HEK293 (cell line): ENCODE results near the gene DEFB132.

ENCODE experiments used
- CTCF ChIA-PET: fragments of 350-600 bp; formaldehyde crosslinking; extraction: SDS; loops from one replicate; lab custom pipeline; 2021; ENCODE audit warnings: antibody characterized with exemption; lab: Yijun Ruan, JAX
- POLR2A ChIA-PET: fragments of 300-600 bp; formaldehyde crosslinking; extraction: SDS; loops from one replicate; lab custom pipeline; 2020; ENCODE audit warnings: antibody characterized with exemption, inconsistent platforms; lab: Yijun Ruan, JAX
- H3K27ac ChIP-seq: fragments of 200-500 bp; sonication (Bioruptor generic); 2 replicates; pipeline ENCODE4 v1.5.1; 2014; ENCODE audit warnings: low read depth, low read length, control low read depth, inconsistent platforms; ENCODE audit errors: extremely low read depth
- H3K36me3 ChIP-seq, 2 experiments: fragments of 200-500 bp in 1 of 2; sonication (Bioruptor generic) in 1 of 2; 1 replicate in 1 of 2; 2 replicates in 1 of 2; pipeline ENCODE4 v1.5.1; 2014 to 2017; ENCODE audit warnings: inconsistent platforms in 2 of 2, low read length in 2 of 2; ENCODE audit not compliant: control insufficient read depth in 2 of 2, insufficient read depth in 1 of 2
- H3K4me1 ChIP-seq: fragments of 200-500 bp; sonication (Bioruptor generic); 2 replicates; pipeline ENCODE4 v1.5.1; 2014; ENCODE audit warnings: mild to moderate bottlenecking, low read length, inconsistent platforms; ENCODE audit not compliant: control insufficient read depth, insufficient read depth
- H3K4me3 ChIP-seq: 2 replicates; pipeline ENCODE4 v1.5.1; 2011; ENCODE audit warnings: low read depth, mild to moderate bottlenecking, control low read depth, low read length, moderate library complexity
- H3K9me3 ChIP-seq: fragments of 200-500 bp; sonication (Bioruptor generic); 2 replicates; pipeline ENCODE4 v1.5.1; 2014; ENCODE audit warnings: low read depth, low read length, inconsistent platforms; ENCODE audit not compliant: control insufficient read depth, insufficient read depth
- BCL11B ChIP-seq: fragments of 450-650 bp; formaldehyde crosslinking; IDR thresholded peaks from 2 replicates; pipeline ENCODE4 v1.5.1; 2016; ENCODE audit warnings: low read depth, missing biosample characterization, missing genetic modification characterization
- GFI1B ChIP-seq: fragments of 450-650 bp; formaldehyde crosslinking; IDR thresholded peaks from 2 replicates; pipeline ENCODE4 v1.5.1; 2016; ENCODE audit warnings: missing biosample characterization, missing genetic modification characterization
- HOXC10 ChIP-seq: sonication (generic); formaldehyde crosslinking; IDR thresholded peaks from 2 replicates; pipeline ENCODE4 v1.8.1; 2023; ENCODE audit warnings: mild to moderate bottlenecking, missing genetic modification reagents
- IKZF3 ChIP-seq: fragments of 450-650 bp; IDR thresholded peaks from 2 replicates; pipeline ENCODE4 v1.5.0; 2018; ENCODE audit warnings: missing biosample characterization, mild to moderate bottlenecking, missing genetic modification characterization, moderate library complexity
- KLF7 ChIP-seq: fragments of 450-650 bp; formaldehyde crosslinking; IDR thresholded peaks from 2 replicates; pipeline ENCODE4 v1.5.1; 2016; ENCODE audit warnings: missing biosample characterization, missing genetic modification characterization, borderline replicate concordance
- SP2 ChIP-seq: fragments of 450-650 bp; formaldehyde crosslinking; IDR thresholded peaks from 2 replicates; pipeline ENCODE4 v1.5.1; 2016; ENCODE audit warnings: missing biosample characterization, missing genetic modification characterization
- ZFHX2 ChIP-seq: fragments of 450-650 bp; formaldehyde crosslinking; conservative IDR thresholded peaks from 2 replicates; pipeline ENCODE4 v1.5.1; 2016; ENCODE audit warnings: missing biosample characterization, missing genetic modification characterization
- ZFP3 ChIP-seq: fragments of 450-650 bp; formaldehyde crosslinking; IDR thresholded peaks from 2 replicates; pipeline ENCODE4 v1.5.1; 2016; ENCODE audit warnings: low read depth, missing biosample characterization, missing genetic modification characterization
- ZFP37 ChIP-seq: fragments of 450-650 bp; formaldehyde crosslinking; IDR thresholded peaks from 2 replicates; pipeline ENCODE4 v1.5.1; 2016; ENCODE audit warnings: missing biosample characterization, missing genetic modification characterization
- ZNF2 ChIP-seq: fragments of 450-650 bp; formaldehyde crosslinking; IDR thresholded peaks from 2 replicates; pipeline ENCODE4 v1.5.1; 2016; ENCODE audit warnings: missing biosample characterization, missing genetic modification characterization
- ZNF23 ChIP-seq: fragments of 450-650 bp; formaldehyde crosslinking; IDR thresholded peaks from 2 replicates; pipeline ENCODE4 v1.5.1; 2016; ENCODE audit warnings: missing biosample characterization, missing genetic modification characterization, borderline replicate concordance
- ZNF239 ChIP-seq: fragments of 450-650 bp; formaldehyde crosslinking; IDR thresholded peaks from 2 replicates; pipeline ENCODE4 v1.5.1; 2016; ENCODE audit warnings: missing biosample characterization, missing genetic modification characterization
- ZNF24 ChIP-seq: fragments of 450-650 bp; formaldehyde crosslinking; IDR thresholded peaks from 2 replicates; pipeline ENCODE4 v1.5.1; 2016; ENCODE audit warnings: missing biosample characterization, missing genetic modification characterization
- ZNF274 ChIP-seq, 2 experiments: fragments of 200-500 bp in 1 of 2; fragments of 450-650 bp in 1 of 2; sonication (Bioruptor generic) in 1 of 2; formaldehyde crosslinking in 1 of 2; IDR thresholded peaks; 2 replicates each; pipeline versions ENCODE4 v1.5.1 to v1.6.1; 2014 to 2016; ENCODE audit warnings: borderline replicate concordance in 1 of 2, inconsistent platforms in 1 of 2, low read length in 1 of 2, missing biosample characterization in 1 of 2, missing genetic modification characterization in 1 of 2
- ZNF302 ChIP-seq: fragments of 450-650 bp; formaldehyde crosslinking; IDR thresholded peaks from 2 replicates; pipeline ENCODE4 v1.5.1; 2016; ENCODE audit warnings: missing biosample characterization, missing genetic modification characterization, low read depth
- ZNF311 ChIP-seq: fragments of 450-650 bp; formaldehyde crosslinking; IDR thresholded peaks from 2 replicates; pipeline ENCODE4 v1.5.1; 2017; ENCODE audit warnings: missing biosample characterization, missing genetic modification characterization, borderline replicate concordance
- ZNF37A ChIP-seq: fragments of 450-650 bp; IDR thresholded peaks from 2 replicates; pipeline ENCODE4 v1.5.1; 2018; ENCODE audit warnings: missing biosample characterization, missing genetic modification characterization
- ZNF416 ChIP-seq: fragments of 450-650 bp; formaldehyde crosslinking; IDR thresholded peaks from 2 replicates; pipeline ENCODE4 v1.5.1; 2016; ENCODE audit warnings: missing biosample characterization, missing genetic modification characterization
- ZNF548 ChIP-seq: fragments of 450-650 bp; formaldehyde crosslinking; IDR thresholded peaks from 2 replicates; pipeline ENCODE4 v1.5.1; 2016; ENCODE audit warnings: missing biosample characterization, missing genetic modification characterization
- ZNF549 ChIP-seq: fragments of 450-650 bp; IDR thresholded peaks from 2 replicates; pipeline ENCODE4 v1.5.1; 2018; ENCODE audit warnings: missing biosample characterization, missing genetic modification characterization, mild to moderate bottlenecking, inconsistent platforms, moderate library complexity
- ZNF629 ChIP-seq: fragments of 450-650 bp; formaldehyde crosslinking; IDR thresholded peaks from 2 replicates; pipeline ENCODE4 v1.5.1; 2017; ENCODE audit warnings: missing biosample characterization, missing genetic modification characterization
- ZNF670 ChIP-seq: fragments of 450-650 bp; formaldehyde crosslinking; IDR thresholded peaks from 2 replicates; pipeline ENCODE4 v1.5.1; 2016; ENCODE audit warnings: missing biosample characterization, missing genetic modification characterization, low read depth
- ZNF707 ChIP-seq: fragments of 450-650 bp; formaldehyde crosslinking; IDR thresholded peaks from 2 replicates; pipeline ENCODE4 v1.5.1; 2016; ENCODE audit warnings: missing biosample characterization, missing genetic modification characterization
- ZXDB ChIP-seq: fragments of 450-650 bp; formaldehyde crosslinking; IDR thresholded peaks from 2 replicates; pipeline ENCODE4 v1.5.1; 2016; ENCODE audit warnings: missing biosample characterization, missing genetic modification characterization
- TF ChIP-seq, protein P1 (sequence below): fragments of 450-650 bp; formaldehyde crosslinking; IDR thresholded peaks from 2 replicates; pipeline ENCODE4 v1.5.1; 2017; ENCODE audit warnings: missing biosample characterization, missing genetic modification characterization
- TF ChIP-seq, protein P2 (sequence below): fragments of 450-650 bp; formaldehyde crosslinking; conservative IDR thresholded peaks from 2 replicates; pipeline ENCODE4 v1.5.1; 2016; ENCODE audit warnings: low read depth, missing biosample characterization, missing genetic modification characterization
- TF ChIP-seq, protein P3 (sequence below): fragments of 450-650 bp; formaldehyde crosslinking; IDR thresholded peaks from 2 replicates; pipeline ENCODE4 v1.5.1; 2016; ENCODE audit warnings: missing biosample characterization, missing genetic modification characterization

Gene DEFB132

DNA sequence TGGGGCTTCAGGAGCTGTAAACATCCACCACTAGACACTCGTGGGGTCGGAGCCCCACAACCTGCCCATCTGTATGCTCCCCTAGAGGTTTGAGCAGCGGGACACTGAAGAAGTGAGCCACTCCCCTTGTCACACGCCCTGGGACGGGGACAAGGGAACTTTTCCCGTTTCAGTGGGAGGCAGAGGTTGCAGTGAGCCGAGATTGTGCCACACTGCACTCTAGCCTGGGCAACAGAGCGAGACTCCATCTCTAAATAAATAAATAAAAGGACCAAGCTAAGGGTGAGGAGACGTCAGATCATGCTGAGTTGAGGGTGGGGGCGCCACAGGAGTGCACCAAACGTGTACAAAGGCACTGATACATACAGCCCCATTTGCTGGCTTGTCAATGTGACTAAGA lies 48.2 kb downstream of the DEFB132 start:
- POLR2A ChIA-PET, result no interaction called here
- H3K9me3 ChIP-seq, result no peaks in the 10 kb centered on the region
- peaks cover 9% of the 10 kb centered on the region for H3K4me1 ChIP-seq
- H3K36me3 ChIP-seq, result no peaks in the 10 kb centered on the region
- CTCF ChIA-PET, result interaction anchor here (0.7 kb wide), 1 partner anchor 9 kb away, joined by 3 read pairs; no protein-coding TSS in a partner anchor
- no peak overlapping the region for H3K4me3 ChIP-seq
- TF ChIP-seq ZNF311 (tag by site-specific recombination) (no peak), ZNF549 (tag by site-specific recombination) (no peak), ZNF416 (tag by site-specific recombination) (no peak), ZXDB (tag by site-specific recombination) (no peak), GFI1B (tag by site-specific recombination) (no peak), HOXC10 (CRISPR knock-in tag) (no peak), ZNF629 (tag by site-specific recombination) (no peak), ZNF23 (no peak), ZNF239 (tag by site-specific recombination) (no peak), ZNF302 (tag by site-specific recombination) (no peak)
- TF ChIP-seq, protein P1, sequence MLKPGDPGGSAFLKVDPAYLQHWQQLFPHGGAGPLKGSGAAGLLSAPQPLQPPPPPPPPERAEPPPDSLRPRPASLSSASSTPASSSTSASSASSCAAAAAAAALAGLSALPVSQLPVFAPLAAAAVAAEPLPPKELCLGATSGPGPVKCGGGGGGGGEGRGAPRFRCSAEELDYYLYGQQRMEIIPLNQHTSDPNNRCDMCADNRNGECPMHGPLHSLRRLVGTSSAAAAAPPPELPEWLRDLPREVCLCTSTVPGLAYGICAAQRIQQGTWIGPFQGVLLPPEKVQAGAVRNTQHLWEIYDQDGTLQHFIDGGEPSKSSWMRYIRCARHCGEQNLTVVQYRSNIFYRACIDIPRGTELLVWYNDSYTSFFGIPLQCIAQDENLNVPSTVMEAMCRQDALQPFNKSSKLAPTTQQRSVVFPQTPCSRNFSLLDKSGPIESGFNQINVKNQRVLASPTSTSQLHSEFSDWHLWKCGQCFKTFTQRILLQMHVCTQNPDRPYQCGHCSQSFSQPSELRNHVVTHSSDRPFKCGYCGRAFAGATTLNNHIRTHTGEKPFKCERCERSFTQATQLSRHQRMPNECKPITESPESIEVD (tag by site-specific recombination), result no peak
- TF ChIP-seq, protein P2, sequence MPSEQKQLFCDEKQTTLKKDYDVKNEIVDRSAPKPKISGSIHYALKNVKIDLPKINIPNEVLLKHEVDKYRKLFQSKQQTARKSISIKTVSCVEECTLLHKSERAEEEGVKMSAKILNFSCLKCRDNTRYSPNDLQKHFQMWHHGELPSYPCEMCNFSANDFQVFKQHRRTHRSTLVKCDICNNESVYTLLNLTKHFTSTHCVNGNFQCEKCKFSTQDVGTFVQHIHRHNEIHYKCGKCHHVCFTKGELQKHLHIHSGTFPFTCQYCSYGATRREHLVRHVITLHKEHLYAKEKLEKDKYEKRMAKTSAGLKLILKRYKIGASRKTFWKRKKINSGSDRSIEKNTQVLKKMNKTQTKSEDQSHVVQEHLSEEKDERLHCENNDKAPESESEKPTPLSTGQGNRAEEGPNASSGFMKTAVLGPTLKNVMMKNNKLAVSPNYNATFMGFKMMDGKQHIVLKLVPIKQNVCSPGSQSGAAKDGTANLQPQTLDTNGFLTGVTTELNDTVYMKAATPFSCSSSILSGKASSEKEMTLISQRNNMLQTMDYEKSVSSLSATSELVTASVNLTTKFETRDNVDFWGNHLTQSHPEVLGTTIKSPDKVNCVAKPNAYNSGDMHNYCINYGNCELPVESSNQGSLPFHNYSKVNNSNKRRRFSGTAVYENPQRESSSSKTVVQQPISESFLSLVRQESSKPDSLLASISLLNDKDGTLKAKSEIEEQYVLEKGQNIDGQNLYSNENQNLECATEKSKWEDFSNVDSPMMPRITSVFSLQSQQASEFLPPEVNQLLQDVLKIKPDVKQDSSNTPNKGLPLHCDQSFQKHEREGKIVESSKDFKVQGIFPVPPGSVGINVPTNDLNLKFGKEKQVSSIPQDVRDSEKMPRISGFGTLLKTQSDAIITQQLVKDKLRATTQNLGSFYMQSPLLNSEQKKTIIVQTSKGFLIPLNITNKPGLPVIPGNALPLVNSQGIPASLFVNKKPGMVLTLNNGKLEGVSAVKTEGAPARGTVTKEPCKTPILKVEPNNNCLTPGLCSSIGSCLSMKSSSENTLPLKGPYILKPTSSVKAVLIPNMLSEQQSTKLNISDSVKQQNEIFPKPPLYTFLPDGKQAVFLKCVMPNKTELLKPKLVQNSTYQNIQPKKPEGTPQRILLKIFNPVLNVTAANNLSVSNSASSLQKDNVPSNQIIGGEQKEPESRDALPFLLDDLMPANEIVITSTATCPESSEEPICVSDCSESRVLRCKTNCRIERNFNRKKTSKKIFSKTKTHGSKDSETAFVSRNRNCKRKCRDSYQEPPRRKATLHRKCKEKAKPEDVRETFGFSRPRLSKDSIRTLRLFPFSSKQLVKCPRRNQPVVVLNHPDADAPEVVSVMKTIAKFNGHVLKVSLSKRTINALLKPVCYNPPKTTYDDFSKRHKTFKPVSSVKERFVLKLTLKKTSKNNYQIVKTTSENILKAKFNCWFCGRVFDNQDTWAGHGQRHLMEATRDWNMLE (tag by site-specific recombination), result no peak
- TF ChIP-seq, protein P3, sequence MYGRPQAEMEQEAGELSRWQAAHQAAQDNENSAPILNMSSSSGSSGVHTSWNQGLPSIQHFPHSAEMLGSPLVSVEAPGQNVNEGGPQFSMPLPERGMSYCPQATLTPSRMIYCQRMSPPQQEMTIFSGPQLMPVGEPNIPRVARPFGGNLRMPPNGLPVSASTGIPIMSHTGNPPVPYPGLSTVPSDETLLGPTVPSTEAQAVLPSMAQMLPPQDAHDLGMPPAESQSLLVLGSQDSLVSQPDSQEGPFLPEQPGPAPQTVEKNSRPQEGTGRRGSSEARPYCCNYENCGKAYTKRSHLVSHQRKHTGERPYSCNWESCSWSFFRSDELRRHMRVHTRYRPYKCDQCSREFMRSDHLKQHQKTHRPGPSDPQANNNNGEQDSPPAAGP (tag by site-specific recombination), result no peak
- TF ChIP-seq, all 188 proteins: peak for 0
- H3K27ac ChIP-seq, result no peak overlapping the region

DNA sequence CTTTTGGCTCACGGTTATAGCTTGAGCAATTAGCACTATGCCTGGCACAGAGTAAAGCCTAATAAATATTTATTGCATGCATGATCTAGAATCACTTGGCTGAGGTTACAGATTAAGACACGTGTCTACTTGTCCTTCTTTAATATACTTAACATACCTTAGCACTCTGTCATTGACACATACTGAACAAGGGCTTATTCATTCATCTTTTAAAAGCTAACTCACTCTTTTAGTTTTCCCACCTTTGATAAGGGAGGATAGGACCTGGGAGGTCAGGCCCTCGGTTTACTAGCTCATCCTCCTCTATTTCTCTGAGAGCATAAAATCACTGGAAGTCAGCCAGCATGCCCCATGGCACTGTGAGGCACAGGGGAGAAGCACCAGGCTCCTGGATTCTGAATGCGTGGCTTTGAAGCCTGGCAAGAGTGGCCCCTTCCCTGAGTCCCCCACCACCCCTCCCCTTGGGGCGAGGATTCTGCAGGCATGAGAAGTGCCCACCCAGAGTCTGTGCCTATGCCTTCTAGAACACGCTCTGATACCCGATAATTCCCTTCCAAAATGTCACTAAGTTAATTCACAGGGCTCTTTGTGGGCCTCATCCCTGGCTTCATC lies 51.0 kb downstream of the DEFB132 start:
- Histone ChIP-seq H3K27ac (no peak overlapping the region), H3K4me1 (peaks cover 2% of the 10 kb centered on the region; the same call in 1 of the 2 replicates), H3K36me3 (no peaks in the 10 kb centered on the region), H3K4me3 (no peak overlapping the region), H3K9me3 (no peaks in the 10 kb centered on the region)
- ChIA-PET CTCF (no interaction called here), POLR2A (interaction anchor here (0.8 to 1.4 kb wide), 2 partner anchors 10 to 21 kb away, joined by 3 read pairs; no protein-coding TSS in a partner anchor)
- TF ChIP-seq ZNF548 (tag by site-specific recombination) (no peak), ZNF707 (no peak), ZNF670 (tag by site-specific recombination) (no peak), ZNF274 (IDR thresholded peaks at IDR 0.05; ENCODE audit: low read length) (no peak), ZNF274 (tag by site-specific recombination; IDR thresholded peaks at IDR 0.05; ENCODE audit: borderline replicate concordance) (no peak), KLF7 (tag by site-specific recombination) (no peak), ZNF24 (tag by site-specific recombination) (no peak), ZNF239 (tag by site-specific recombination) (no peak), IKZF3 (tag by site-specific recombination) (no peak), ZNF37A (no peak), ZNF2 (tag by site-specific recombination) (no peak), ZFP37 (tag by site-specific recombination) (no peak), SP2 (tag by site-specific recombination) (no peak), BCL11B (tag by site-specific recombination) (no peak), ZFHX2 (no peak), ZFP3 (no peak)
